Kidney (tissue), 14 donors: ENCODE results near the gene CLDN20. TPM values are rescaled to one million over a fixed set of nuclear protein-coding genes. Genes with fewer than 3 reads are reported as not detected.

Source experiments
- DNase-seq, 5 donors: peaks; one replicate each; pipeline ENCODE4 v3.0.0-alpha.2; 2013 to 2020
- FAIRE-seq: peaks from 2 replicates; lab custom pipeline; 2012; peaks lifted over from hg19 to GRCh38; lab: Jason Lieb, UNC
- H3K27ac ChIP-seq, 2 donors: one replicate each; pipeline ENCODE4 v1.7.0; 2013; ENCODE audit warnings: low read depth in 2 of 2, low read length in 2 of 2, inconsistent platforms in 1 of 2
- H3K27me3 ChIP-seq: one replicate; pipeline ENCODE4 v1.7.1; 2013; ENCODE audit warnings: low read length, inconsistent platforms; ENCODE audit not compliant: control insufficient read depth, insufficient read depth
- H3K36me3 ChIP-seq, 3 donors: one replicate each; pipeline versions ENCODE4 v1.7.0 to v1.7.1; 2013; ENCODE audit warnings: low read length in 3 of 3, control low read depth in 1 of 3, inconsistent platforms in 1 of 3; ENCODE audit not compliant: insufficient read depth in 3 of 3, control insufficient read depth in 2 of 3
- H3K4me1 ChIP-seq, 3 donors: one replicate each; pipeline versions ENCODE4 v1.7.0 to v1.7.1; 2013; ENCODE audit warnings: low read length in 3 of 3, inconsistent platforms in 1 of 3, low read depth in 1 of 3; ENCODE audit not compliant: control insufficient read depth in 2 of 3, insufficient read depth in 2 of 3
- H3K4me3 ChIP-seq, 3 donors: one replicate each; pipeline versions ENCODE4 v1.7.0 to v1.8.1; 2013; ENCODE audit warnings: low read length in 3 of 3, control low read depth in 1 of 3, inconsistent platforms in 1 of 3
- H3K9ac ChIP-seq, 3 donors: one replicate each; pipeline versions ENCODE4 v1.7.0 to v1.7.1; 2013; ENCODE audit warnings: low read length in 3 of 3, control low read depth in 1 of 3, inconsistent platforms in 1 of 3
- H3K9me3 ChIP-seq, 3 donors: one replicate each; pipeline versions ENCODE4 v1.7.0 to v1.7.1; 2013; ENCODE audit warnings: low read length in 3 of 3, control low read depth in 1 of 3, inconsistent platforms in 1 of 3; ENCODE audit not compliant: control insufficient read depth in 2 of 3, insufficient read depth in 1 of 3
- intact Hi-C: fragments of 100-400 bp; cut with DNase I; formaldehyde crosslinking; loops from one replicate; pipeline ENCODE4 v1.11.1; 2022
- polyA plus RNA-seq: library from polyadenylated mRNA; stranded (reverse); fragments of 350-450 nt; fragmentation: Illumina TruSeq; extraction: RNeasy Lipid Tissue Mini Kit (QIAGEN cat#74804); gene quantifications from one replicate; pipeline ENCODE4 v1.2.3, GENCODE V29; 2014; ENCODE audit warnings: low read depth, low replicate concordance; ENCODE audit not compliant: insufficient read depth
- total RNA-seq: library from RNA; stranded (reverse); fragmentation: NEBNext Ultra II Directional; extraction: Animal tissue kit (Norgen Biotek cat#: 25700); gene quantifications from one replicate; pipeline ENCODE4 v1.2.1, GENCODE V29; 2021
- TF ChIP-seq, protein P1 (sequence below): IDR thresholded peaks from 3 replicates; pipeline ENCODE4 v1.5.1; 2012; ENCODE audit warnings: mild to moderate bottlenecking, moderate library complexity, borderline replicate concordance; ENCODE audit not compliant: insufficient read depth; ENCODE audit errors: extremely low read depth
- donor health status: control.
- donor health status: control.
- donor health status: control.
- donor health status: control.
- donor health status: control.
- donor health status: DM: yes; HTN: yes; CAD: no.
- donor health status: Normal renal cell carcinoma (clear cell type).

CLDN20 gene
- total and polyA plus RNA-seq, 2 donors from 2014 or later = 0.77 TPM; not detected in 1

GRCh38 chr6:155223646-155224451 is 40.0 kb upstream of the CLDN20 start:
- intact Hi-C loops = no loop called here
- no peaks in the 10 kb centered on the region for H3K36me3 ChIP-seq
- no peak overlapping the region for H3K4me3 ChIP-seq
- H3K9ac ChIP-seq = no peak overlapping the region
- H3K27ac ChIP-seq = no peak overlapping the region
- DNase-seq = no peak
- H3K4me1 ChIP-seq = no peaks in the 10 kb centered on the region
- FAIRE-seq = no peak
- TF ChIP-seq, protein P1, sequence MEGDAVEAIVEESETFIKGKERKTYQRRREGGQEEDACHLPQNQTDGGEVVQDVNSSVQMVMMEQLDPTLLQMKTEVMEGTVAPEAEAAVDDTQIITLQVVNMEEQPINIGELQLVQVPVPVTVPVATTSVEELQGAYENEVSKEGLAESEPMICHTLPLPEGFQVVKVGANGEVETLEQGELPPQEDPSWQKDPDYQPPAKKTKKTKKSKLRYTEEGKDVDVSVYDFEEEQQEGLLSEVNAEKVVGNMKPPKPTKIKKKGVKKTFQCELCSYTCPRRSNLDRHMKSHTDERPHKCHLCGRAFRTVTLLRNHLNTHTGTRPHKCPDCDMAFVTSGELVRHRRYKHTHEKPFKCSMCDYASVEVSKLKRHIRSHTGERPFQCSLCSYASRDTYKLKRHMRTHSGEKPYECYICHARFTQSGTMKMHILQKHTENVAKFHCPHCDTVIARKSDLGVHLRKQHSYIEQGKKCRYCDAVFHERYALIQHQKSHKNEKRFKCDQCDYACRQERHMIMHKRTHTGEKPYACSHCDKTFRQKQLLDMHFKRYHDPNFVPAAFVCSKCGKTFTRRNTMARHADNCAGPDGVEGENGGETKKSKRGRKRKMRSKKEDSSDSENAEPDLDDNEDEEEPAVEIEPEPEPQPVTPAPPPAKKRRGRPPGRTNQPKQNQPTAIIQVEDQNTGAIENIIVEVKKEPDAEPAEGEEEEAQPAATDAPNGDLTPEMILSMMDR = no peak
- H3K9me3 ChIP-seq = no peaks in the 10 kb centered on the region
- H3K27me3 ChIP-seq = no peaks in the 10 kb centered on the region

DNA sequence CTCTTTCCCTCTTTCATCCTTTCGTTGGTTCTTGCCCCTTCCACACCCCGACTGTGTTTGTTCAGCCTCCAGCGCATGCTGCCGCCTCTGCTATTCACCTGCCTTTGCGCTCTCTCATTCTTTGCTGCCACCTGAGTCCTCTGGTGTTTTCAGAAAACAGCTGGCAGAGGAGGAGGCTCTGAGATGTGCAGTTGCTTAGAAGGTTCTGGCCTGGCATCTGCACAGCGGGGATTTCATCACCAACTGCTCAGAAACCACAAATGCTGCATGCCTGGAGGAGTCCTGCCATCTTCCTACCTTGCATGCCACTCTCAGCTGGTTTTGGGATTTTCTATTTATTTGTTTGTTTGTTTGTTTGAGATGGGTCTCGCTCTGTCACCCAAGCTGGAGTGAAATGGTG is 39.2 kb upstream of the CLDN20 start:
- H3K27me3 ChIP-seq = no peaks in the 10 kb centered on the region
- no peak overlapping the region for H3K4me3 ChIP-seq
- H3K36me3 ChIP-seq = no peaks in the 10 kb centered on the region
- H3K4me1 ChIP-seq = no peaks in the 10 kb centered on the region
- FAIRE-seq (no peak), DNase-seq (no peak)
- no peaks in the 10 kb centered on the region for H3K9me3 ChIP-seq
- intact Hi-C loops = no loop called here
- TF ChIP-seq, protein P1 = no peak
- H3K9ac ChIP-seq = no peak overlapping the region
- H3K27ac ChIP-seq = no peak overlapping the region

DNA sequence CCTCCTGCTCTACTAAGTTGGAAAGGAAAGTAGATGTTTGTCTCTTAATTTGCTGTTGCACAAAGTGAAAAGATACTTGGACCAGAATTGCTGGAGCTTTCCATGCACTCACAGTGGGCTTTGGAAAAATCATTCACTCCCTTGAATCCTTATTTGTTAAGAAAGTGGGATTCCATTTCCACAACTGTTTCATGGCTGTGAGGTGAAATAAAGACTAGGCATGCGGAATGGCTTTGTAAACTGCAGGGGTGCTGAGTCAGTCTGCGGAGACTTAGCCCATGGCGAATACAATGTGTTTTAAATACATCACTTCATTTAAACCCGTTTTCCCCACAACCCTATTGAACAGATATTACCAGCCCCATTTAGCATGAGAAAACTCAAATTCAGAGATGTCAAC is 36.8 kb upstream of the CLDN20 start:
- no peaks in the 10 kb centered on the region for H3K4me1 ChIP-seq
- no peaks in the 10 kb centered on the region for H3K27me3 ChIP-seq
- no peak for FAIRE-seq
- TF ChIP-seq, protein P1 = no peak
- no peaks in the 10 kb centered on the region for H3K9me3 ChIP-seq
- no peak for DNase-seq
- no peaks in the 10 kb centered on the region for H3K36me3 ChIP-seq
- H3K9ac ChIP-seq = no peak overlapping the region
- H3K27ac ChIP-seq = no peak overlapping the region
- intact Hi-C loops = no loop called here
- H3K4me3 ChIP-seq = no peak overlapping the region
